SU-DHL-6 (cell line): ENCODE measurements around the gene TEK.

ENCODE experiments used
- CTCF ChIP-seq: fragments of 200-600 bp; sonication (generic); IDR thresholded peaks from one replicate; pipeline ENCODE4 v1.5.1; 2017; ENCODE audit warnings: antibody characterized with exemption, mild to moderate bottlenecking, low read length, moderate library complexity; ENCODE audit not compliant: insufficient read depth, poor library complexity, severe bottlenecking
- EZH2phosphoT487 ChIP-seq: fragments of 200-600 bp; sonication (generic), shearing (Covaris generic); conservative IDR thresholded peaks from 2 replicates; pipeline ENCODE4 v1.6.1; 2018; ENCODE audit warnings: mild to moderate bottlenecking, antibody characterized with exemption, low read length, moderate library complexity, mixed read lengths

GRCh38 chr9:27193886-27194285 is 84.9 kb downstream of the TEK start:
- TF ChIP-seq CTCF (no peak), EZH2phosphoT487 (no peak)
